ENCODE results near the gene TEC.

Gene TEC

GRCh38 chr4:48153791-48154550 is 115.7 kb downstream of the TEC start:
- no peak for DNase-seq

DNA sequence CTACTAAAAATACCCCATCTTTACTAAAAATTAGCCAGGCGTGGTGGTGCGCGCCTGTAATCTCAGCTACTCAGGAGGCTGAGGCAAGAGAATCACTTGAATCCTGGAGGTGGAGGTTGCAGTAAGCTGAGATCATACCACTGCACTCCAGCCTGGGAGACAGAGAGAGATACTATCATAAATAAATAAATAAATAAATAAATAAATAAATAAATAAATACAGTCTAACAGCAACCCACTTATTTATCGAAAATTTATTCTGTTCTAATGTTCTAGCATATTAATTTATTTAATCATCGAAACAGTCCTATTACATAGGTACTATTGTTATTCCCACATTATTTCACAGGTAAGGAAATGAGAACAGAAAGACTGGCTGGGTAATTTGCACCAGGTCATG is 117.4 kb downstream of the TEC start:
- DNase-seq, result no peak

GRCh38 chr4:48149827-48150370 is 119.7 kb downstream of the TEC start:
- DNase-seq, result no peak

- DNase-seq, result no peak
Observed at GRCh38 chr4:48147621-48148020, 122.0 kb downstream of the TEC start.

DNA sequence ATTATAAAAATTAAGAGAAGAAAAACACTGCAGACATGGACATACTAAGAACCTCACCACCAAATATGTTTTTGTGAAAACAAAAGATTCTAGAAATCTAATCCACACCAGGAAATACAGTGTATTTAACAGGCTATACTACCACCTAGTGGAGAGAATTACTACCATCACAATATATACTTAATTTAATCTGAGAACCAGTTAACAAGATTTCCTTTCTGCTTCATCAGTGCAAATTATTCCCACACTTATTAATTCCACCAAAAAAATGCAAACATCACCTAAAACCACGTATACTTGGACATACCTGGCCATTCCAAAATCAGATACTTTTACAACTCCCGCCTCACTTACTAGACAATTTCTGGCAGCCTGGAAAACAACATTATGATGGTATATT is 128.6 kb downstream of the TEC start:
- no peak for DNase-seq

DNA sequence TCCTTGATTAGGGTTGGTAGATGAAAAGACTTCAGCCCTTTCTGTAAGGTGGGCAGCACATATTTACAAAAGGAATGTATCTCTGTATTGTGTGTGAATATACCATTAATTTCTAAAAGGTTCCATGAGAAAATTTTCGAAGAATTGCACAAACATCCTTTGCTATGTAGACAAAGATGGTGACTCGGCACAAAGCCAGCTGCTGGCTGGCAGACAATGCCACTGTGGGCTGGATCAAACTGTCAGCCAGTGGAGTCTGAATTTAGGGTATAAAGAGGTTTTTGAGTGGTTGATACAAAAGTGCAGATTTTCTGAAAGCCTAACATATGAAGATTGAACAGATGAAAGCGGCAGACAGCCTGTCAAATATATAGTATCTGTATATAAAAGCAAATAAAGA is 129.9 kb downstream of the TEC start:
- no peak for DNase-seq

- DNase-seq, result no peak
Observed at GRCh38 chr4:48138936-48139335, 130.7 kb downstream of the TEC start.

- no peak for DNase-seq
Observed at GRCh38 chr4:48138511-48138910, 131.1 kb downstream of the TEC start.

DNA sequence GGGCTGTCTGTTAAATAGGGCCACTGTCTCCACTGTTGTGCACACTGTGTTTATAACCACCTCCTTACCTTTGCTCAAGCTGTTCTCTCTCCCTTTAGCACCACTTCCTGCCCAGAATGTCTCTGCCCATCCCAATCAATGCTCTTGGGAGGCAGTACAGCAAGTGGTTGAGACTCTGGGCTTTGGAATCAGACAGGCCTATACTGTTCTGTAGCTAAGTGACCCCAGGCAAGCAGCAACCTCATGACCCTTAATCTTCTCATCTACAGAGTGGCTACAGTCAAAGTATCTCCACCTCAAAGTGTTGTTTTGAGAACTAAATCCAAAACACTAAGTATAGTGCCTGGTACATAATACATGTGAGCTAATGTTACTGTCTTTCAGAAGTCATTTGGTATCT is 131.8 kb downstream of the TEC start:
- no peak for DNase-seq

DNA sequence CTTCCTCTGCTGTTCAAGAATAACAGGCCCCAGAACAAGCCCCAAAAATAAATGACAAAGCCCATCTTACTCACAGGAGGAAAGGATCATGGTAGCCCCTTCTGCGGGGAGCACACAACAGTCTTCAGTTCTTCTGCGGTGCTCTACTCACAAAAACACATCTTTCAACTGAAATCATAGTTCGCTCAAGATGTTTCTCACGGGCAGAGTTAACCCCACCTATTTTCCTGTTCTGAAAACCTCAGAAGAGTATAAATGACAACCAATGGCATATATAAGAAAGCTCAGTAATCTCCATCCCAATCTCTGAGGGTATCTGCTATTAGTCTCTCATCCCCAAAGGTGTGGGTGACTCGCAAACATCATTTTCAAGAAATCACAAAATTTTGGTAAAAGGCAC is 135.6 kb downstream of the TEC start, which contains the start of gene TXK:
Gene TXK, minus strand, starts transcription at position 170 of the 400 bp plus-strand sequence. Its CDS starts 80 bp downstream, at position 90.
- DNase-seq, result no peak

DNA sequence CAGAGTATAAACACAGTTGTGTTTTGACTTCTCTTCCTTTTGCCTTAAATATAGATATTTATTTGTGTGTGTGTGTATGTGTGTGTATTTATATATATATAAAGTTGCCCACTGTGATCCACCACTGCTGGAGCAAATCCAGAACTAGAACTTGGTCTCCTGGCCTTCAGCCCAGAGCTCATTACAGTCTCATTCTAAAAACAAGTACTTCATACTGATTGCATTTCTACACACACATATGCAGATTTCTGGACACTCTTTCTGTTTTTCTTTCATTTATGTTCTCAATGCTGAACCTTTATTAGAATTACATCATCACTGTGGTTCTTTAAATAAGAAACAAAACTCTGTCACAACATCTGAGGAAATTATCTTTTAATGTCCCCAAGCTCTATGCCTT is 136.0 kb downstream of the TEC start:
- no peak for DNase-seq

DNA sequence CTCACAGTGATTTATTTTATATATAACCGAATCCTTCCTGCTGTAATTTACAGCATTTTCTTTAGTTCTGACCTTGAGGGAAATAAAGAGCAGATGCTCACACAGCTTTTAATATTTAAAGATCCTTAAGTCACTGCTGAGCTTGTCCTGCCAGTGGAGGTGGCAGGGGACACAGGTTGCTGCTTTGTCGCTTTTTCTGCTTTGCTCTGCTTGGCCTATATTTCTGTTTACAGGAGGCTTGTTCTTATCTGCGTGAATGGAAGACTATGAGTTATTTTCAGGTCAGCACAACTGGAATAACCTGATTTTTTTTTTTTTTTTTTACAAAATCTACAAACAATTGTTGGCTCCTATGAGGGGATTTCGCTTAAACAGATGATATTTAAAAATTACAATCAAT is 137.9 kb downstream of the TEC start:
- DNase-seq, result no peak

- DNase-seq, result no peak
Observed at GRCh38 chr4:48130100-48130499, 139.5 kb downstream of the TEC start.

- DNase-seq, result peak; percentile 46
Observed at GRCh38 chr4:48129307-48130014, 140.2 kb downstream of the TEC start.

GRCh38 chr4:48127682-48128404 is 141.8 kb downstream of the TEC start:
- peak; percentile 86 for DNase-seq

DNA sequence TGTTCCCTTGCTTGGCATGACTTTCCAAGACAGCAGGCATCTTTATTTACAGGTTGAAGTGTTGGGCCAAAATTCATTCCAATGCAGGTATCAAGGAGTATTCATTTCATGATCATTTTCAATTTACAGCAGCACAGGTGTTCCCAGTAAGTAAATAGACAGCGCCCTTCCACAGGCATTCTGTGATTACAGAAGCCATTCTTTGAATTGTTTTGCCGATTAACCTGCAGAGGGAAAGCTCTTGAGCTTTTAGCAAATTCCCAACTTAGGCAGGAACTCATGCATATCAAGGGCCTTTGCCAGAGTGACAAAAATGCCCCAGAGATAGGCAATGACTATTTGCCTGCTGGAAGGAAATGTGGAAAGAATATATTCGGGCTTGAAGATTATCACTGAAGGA is 142.4 kb downstream of the TEC start:
- no peak for DNase-seq

DNA sequence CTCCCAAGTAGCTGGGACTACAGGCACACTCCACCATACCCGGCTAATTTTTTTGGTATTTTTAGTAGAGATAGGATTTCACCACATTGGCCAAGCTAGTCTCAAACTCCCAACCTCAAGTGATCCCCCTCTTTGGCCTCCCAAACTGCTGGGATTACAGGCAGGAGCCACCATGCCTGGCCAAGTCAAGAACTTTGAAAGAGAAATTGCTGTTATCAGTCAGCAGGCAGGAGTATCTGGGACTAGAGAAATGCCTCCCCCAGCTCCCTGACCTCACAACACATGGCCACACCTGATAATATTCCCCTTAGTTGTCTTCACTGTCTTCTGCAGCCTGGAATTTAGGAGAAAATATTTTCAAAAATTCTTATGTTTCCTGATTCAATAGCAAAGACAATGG is 143.0 kb downstream of the TEC start:
- no peak for DNase-seq

DNA sequence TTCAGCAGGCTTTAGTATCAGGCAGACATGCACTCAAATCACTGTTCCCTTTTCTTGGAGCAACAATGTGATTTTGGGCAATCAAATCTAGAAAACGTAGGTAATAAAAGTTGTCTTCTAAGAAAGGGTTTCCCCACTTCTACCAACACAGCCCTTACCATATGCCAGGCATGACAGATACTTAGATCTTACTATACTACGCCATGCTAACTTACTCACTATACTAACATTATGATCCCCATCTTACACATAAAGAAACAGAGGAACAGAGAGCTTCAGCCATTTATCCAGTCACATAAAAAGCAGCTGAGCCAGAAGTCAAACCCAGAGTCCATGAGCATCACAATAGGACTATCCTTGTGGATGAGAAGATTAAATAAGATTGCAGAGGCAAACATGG is 144.8 kb downstream of the TEC start:
- no peak for DNase-seq

DNA sequence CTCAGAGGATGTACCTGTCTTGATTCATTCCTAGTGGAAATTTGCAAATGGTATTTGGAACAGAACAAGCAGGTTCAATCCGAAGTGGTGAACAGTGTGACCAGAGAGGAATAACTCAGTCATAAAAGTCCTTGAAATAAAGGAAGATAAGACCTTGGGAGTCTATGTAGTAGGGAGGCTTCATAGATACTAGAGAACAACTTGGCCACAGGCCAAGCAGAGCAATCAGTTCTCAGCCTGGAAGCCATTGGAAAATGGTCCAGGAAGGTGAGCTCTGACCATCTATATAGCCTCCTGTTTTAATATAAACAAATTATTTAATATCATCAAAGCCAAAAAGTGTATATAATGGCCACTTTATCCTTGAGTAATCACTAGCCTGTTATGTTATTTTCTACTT is 146.9 kb downstream of the TEC start:
- no peak for DNase-seq

DNA sequence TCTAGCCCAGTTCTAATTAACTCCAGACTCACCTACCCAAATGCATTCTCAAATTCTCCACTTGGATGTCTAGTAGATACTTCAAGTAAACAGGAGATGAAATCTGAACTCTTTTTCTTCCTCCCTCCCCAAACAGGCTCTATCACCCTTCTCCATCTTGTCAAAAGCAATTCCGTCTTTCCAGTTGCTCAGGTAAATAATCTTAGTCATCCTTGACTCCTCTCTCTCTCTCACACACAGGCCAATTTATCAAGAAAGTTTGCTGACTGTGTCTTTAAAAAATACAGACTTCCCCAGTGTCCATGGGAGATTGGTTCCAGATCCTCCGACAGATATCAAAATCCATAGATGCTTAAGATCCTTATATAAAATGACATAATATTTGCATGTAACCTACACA is 148.5 kb downstream of the TEC start:
- no peak for DNase-seq

GRCh38 chr4:48120132-48120531 is 149.5 kb downstream of the TEC start:
- no peak for DNase-seq

DNA sequence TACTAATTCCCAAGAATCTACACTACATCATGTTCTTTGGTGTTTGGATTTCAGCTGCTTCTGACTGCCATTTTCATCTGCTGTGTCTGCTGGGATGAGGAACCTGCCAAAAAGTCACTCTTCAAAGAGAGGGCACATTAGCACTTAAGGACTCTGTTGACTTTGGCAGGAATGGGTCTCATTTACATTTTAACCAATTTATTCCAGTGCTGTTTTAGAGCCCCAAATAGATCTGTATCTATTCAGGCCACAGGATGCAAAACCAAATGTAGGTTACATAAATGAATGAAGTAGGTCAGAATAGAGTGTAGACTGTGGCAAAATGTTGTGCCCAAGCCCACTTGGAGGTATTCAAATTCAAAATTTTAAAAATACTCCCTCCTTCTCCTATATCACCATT is 150.0 kb downstream of the TEC start:
- no peak for DNase-seq

- DNase-seq, result no peak
Observed at GRCh38 chr4:48118081-48118480, 151.6 kb downstream of the TEC start.

DNA sequence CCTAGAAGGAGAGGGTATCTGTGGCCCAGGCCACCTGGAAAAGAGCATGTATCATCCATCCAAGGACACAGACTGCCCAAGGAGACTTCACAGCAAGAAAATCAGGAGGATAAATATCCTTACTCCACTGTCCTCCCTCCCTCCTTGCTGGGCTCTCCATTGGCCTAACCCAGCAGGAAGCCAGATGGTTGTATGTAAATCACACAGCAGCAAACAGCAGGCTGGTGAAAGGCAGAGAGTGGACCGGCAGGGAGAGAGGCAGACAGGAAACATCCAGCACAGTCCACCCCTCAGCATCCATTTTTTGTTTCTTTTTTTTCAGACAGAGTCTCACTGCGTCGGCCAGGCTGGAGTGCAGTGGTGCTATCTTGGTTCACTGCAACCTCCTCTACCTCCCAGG is 153.1 kb downstream of the TEC start:
- no peak for DNase-seq

Data from stimulated activated CD4-positive, alpha-beta T cell treated with anti-CD3 and anti-CD28 coated beads, Interleukin-15, amount 100 ng/mL, for 24 hours (primary cell).